Astrocyte of the spinal cord (primary cell): ENCODE measurements around the gene GPR62.

ENCODE experiments used
- DNase-seq: peaks from one replicate; pipeline ENCODE4 v3.0.0; 2011; ENCODE audit warnings: low read depth, low spot score
- H3K4me3 ChIP-seq: 2 replicates; pipeline ENCODE4 v1.5.1; 2011; ENCODE audit warnings: low read depth, mild to moderate bottlenecking, low read length, moderate library complexity
- in situ Hi-C: cut with HindIII; loops from 2 replicates; pipeline ENCODE4 v1.10.0; 2017; ENCODE audit warnings: low sequenced_read_pairs
- TF ChIP-seq, protein P1 (sequence below): IDR thresholded peaks from 2 replicates; pipeline ENCODE4 v1.5.1; 2012; ENCODE audit warnings: low read depth, mild to moderate bottlenecking, low read length, inconsistent platforms

Gene GPR62

DNA sequence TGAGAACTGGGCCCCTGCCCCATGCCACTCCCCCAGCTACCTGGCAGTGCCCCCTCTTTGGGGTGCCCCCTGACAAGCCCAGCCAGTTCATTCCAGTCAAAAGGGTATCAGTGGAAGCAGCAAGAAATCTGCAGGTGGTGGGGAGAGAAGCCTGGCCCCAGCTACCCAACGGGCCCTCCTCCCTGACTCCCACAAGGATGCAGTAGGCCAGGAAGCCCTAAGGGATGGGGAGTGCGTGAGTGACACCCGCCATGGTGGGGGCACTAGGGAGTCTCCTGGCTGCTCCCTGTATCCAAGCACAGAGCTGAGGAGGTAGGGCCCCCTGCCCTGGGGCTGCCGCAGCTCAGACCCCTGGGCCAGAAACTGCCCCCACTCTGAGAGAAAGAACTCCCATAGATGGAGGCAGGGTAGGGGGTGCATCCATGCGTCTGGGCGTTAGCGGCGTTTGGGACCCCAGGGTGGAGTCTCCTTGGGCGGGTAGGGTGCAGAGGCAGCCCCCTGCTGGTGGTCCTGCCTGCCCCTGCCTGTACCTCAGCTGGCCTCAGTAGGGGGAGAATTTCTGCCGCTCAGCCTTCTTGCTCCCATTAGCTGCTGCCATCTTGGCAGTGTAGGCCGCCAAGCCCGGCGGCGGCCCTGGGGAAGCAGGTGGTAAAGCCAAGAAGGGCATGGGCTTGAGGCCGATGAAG, 2.5 kb downstream of the GPR62 start:
- in situ Hi-C loops, result no loop called here

DNA sequence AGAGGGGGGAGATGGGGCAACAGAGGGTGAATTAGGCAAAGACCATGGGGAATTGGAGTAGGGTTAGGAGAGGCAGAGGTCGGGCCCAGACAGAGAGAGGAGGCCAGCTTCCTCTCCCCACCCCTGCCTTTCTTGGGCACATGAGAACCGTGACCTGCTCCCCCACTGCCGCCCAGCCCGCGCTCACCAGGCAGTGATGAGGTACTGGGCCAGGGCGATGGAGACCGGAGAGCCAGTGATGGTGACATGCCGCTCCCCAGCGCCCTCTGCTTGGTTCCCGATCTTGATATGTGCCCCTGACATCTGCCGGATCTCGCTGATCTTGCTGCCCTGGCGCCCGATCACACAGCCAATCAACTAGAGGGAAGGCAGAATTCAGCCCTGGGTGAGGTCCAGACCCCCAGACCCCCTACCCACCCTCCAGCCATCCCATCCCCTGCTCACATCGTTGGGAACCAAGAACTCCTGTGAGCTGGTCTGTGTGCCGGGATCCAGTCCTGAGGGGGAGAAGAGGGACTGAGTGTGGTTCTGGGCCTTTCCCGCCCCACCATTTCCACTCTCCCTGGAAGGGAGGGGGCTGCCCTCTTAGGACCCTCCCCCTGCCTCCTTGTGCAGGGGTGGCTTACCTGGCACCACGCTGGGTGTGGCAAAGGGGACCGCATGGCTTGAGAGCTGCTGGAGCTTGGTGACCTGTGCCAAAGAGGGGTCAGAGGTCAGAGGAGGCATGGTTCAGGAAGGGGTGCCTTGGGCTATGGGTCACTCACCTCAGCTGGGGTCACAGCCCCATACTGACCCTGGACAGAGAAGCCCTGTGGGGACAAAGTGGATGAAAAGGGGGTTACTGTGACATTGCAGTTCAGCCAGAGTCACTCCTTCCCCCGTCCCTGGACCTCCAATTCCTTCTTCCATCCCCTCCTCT, 3.7 kb downstream of the GPR62 start:
- DNase-seq, result no peak
- TF ChIP-seq, protein P1, sequence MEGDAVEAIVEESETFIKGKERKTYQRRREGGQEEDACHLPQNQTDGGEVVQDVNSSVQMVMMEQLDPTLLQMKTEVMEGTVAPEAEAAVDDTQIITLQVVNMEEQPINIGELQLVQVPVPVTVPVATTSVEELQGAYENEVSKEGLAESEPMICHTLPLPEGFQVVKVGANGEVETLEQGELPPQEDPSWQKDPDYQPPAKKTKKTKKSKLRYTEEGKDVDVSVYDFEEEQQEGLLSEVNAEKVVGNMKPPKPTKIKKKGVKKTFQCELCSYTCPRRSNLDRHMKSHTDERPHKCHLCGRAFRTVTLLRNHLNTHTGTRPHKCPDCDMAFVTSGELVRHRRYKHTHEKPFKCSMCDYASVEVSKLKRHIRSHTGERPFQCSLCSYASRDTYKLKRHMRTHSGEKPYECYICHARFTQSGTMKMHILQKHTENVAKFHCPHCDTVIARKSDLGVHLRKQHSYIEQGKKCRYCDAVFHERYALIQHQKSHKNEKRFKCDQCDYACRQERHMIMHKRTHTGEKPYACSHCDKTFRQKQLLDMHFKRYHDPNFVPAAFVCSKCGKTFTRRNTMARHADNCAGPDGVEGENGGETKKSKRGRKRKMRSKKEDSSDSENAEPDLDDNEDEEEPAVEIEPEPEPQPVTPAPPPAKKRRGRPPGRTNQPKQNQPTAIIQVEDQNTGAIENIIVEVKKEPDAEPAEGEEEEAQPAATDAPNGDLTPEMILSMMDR, result no peak
- in situ Hi-C loops, result no loop called here
- H3K4me3 ChIP-seq, result no peak overlapping the region

More for the DNA sequence above, 2.5 kb downstream of the GPR62 start:
- no peak overlapping the region for H3K4me3 ChIP-seq
- DNase-seq, result no peak
- TF ChIP-seq, protein P1, result no peak

DNA sequence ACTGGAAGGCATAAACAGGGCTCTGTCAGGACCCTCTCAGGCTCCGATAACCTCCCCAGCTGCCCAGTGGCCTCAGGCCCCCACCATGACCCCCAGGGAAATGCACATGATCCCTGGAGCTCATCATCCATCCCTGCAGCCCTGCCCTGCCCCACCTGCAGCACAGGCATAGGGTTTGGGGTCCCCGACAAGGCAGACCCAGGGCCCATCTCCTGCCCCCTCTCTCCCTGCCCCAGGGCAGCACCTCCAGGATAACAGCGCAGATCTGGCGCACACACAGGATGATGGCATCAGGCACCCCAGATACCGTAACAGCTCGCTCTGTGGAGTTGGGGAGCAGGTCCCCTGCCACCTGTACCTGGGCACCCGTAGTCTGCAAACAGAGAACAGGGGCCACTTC, 4.5 kb downstream of the GPR62 start:
- TF ChIP-seq, protein P1, result no peak
- DNase-seq, result no peak
- no peak overlapping the region for H3K4me3 ChIP-seq
- in situ Hi-C loops, result no loop called here

DNA sequence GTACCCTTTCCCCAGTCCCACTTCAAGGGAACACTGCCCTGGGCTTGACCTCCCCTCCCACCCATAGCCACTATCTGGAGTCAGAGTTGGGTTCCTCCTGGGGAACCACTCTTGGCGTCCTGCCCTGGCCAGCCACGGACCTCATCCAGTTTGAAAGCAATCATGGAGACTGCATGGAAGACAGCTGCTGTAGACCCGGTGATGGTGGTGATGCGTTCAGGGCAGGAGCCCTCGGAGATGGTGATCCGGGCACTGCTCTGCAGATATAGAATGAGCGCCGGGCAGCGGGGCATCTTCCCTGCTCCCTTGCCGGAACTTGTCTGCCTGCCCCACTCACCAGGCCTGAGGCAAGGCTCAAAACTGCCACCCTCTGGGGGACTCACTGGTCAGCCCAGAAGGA, 5.2 kb downstream of the GPR62 start:
- TF ChIP-seq, protein P1, result no peak
- no peak overlapping the region for H3K4me3 ChIP-seq
- DNase-seq, result no peak
- in situ Hi-C loops, result no loop called here

DNA sequence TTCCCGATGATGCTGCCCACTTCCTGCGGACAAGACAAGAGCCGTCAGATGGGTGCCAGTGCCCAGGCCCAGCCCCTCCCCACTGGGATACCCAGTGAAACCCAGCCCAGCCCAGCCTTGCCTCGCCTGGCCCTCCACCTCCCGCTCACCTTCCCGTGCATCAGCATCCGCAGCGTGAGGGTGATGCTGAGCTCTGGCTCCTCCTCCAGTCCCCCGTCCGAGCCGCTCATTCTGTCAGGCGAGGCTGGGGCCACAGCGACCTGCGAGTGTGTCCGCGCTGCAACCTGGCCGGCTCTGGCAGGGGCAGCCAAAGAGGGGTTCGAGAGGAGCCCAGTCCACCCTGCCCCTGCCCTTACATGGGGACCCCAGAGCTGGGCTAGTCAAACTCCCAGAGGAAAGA, 5.8 kb downstream of the GPR62 start:
- H3K4me3 ChIP-seq, result no peak overlapping the region
- TF ChIP-seq, protein P1, result no peak
- in situ Hi-C loops, result no loop called here
- no peak for DNase-seq

DNA sequence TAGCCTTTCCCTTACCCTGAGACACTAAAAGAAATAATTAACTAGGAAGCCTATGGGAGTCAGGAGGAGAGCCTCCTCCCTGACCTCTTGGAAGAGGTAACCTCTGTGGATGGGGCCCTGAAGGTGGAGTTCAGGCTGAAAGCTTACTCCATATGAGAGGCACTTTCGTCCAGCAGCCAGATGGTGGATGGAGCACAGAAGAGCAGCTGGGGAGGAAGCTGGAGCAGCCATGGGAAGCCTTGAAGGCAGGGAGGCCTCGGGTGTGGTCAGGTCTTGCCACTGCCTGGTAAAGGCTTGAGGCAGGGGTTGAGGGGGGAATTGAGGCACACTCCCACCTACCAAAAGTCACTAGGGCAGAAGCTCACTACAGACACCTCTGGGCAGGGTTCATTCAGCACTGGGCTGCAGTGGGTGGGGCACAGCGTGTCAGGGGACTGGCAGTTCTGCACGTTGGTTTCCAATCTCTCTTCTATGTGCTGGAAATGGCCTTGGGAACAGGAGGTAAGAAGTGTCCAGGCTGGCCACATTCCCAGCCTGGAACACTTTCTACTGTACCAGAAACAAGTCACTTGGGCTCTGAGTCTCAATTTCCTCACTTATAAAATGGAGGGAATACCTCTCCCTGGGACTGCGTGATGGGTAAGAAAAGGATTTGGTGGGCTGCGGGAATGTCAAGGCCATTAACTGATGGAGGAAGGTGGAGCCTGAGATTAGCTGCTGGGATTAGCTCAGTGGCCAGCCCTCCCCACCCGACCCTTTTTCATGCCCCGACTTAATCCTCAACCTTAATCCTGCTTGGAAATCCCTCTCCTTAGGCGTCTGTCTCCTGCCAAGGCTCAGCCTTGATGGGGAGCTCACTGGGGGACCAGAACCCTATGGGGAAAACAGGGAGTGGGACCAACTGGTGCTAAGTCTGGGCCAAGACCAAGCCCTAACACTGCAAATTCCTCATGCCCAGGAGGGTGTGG, 6.7 kb downstream of the GPR62 start:
- DNase-seq, result no peak
- TF ChIP-seq, protein P1, result no peak
- no peak overlapping the region for H3K4me3 ChIP-seq
- in situ Hi-C loops, result no loop called here
